ENCODE data around the gene CHST11. TPM values are rescaled to one million over a fixed set of nuclear protein-coding genes. Genes with fewer than 3 reads are reported as not detected.

Gene CHST11
- total RNA-seq, 1 donor from 2014 or later, result 44.9 TPM

DNA sequence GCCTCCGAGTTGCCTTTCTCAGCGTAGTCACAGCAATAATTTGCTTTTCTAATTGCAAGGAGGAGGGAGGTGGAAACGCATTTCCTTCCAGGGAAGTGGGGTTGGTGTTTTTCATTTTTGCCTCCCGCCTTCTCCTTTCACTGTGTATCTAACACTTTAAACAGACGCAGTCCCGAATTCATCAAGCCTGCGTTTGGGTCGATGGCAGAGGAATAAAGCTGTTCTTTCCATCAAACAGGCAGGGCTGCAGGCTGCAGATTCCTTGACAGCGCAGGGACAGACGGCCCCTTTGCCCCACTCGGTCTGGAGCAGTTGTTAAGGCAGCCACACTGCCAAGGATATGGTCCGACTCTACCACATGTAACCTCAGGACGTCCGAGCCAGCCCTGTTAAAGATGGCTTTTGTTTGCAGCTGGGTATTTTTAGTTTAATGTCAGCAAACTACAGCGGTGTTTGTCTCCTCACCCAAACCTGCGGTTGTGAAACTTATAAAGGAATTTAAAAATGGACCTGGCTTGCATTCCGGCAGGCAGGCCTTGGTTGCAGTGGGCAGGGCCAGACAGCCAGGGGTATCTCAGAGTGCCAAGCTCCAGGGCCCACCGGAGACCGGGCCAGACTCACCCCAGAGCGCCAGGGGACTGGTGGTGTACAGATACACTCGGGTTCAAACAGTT lies 2.1 kb downstream of the CHST11 start:
- Mint-ChIP-seq H3K27me3 (peaks cover 2% of the 10 kb centered on the region), H3K9me3 (no peaks in the 10 kb centered on the region), H3K4me1 (peaks cover 53% of the 10 kb centered on the region), H3K4me3 (peak overlapping the region; percentile 99), H3K36me3 (ENCODE audit: low read depth) (peaks cover 13% of the 10 kb centered on the region), H3K27ac (peak overlapping the region; percentile 97)
- peak; percentile 74 for DNase-seq
- intact Hi-C loops (cut with micrococcal nuclease), result loop anchor here (2.0 to 5.0 kb wide), 8 partner anchors 26 to 873 kb away; partner anchors contain the start of genes C12orf75, SLC41A2 and WASHC4

DNA sequence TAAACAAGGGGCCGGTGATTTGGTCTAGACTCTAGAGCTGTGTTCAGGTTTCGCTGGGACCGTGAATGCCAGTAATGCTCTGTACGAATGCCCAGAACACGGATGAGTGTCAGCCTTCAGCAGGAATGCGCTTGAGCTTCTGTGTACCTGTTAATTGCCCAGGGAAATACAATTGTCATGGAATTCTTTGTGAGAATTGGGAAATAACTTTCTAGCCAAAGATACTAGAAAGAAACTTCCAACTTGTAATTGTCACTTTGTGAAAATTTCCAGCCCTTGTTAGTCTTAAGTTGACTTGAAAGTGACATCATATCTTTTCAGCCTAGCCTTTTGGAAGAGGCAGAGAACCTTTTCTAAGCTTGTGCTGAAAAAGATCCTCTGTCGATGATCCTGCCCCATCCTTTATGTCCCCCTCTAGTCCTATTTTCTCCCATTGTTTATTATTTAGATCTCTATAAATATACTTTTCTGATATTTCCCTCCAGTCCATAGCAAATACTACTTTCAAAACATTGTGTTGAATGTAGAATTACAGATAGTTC lies 2.7 kb downstream of the CHST11 start:
- no peak for DNase-seq
- Mint-ChIP-seq H3K27ac (peak overlapping the region; percentile 97), H3K9me3 (no peaks in the 10 kb centered on the region), H3K27me3 (peaks cover 2% of the 10 kb centered on the region), H3K36me3 (ENCODE audit: low read depth) (peaks cover 14% of the 10 kb centered on the region), H3K4me1 (peaks cover 55% of the 10 kb centered on the region), H3K4me3 (peak overlapping the region; percentile 99)
- intact Hi-C loops (cut with micrococcal nuclease), result loop anchor here (2.0 to 5.0 kb wide), 8 partner anchors 25 to 873 kb away; partner anchors contain the start of genes C12orf75, SLC41A2 and WASHC4

DNA sequence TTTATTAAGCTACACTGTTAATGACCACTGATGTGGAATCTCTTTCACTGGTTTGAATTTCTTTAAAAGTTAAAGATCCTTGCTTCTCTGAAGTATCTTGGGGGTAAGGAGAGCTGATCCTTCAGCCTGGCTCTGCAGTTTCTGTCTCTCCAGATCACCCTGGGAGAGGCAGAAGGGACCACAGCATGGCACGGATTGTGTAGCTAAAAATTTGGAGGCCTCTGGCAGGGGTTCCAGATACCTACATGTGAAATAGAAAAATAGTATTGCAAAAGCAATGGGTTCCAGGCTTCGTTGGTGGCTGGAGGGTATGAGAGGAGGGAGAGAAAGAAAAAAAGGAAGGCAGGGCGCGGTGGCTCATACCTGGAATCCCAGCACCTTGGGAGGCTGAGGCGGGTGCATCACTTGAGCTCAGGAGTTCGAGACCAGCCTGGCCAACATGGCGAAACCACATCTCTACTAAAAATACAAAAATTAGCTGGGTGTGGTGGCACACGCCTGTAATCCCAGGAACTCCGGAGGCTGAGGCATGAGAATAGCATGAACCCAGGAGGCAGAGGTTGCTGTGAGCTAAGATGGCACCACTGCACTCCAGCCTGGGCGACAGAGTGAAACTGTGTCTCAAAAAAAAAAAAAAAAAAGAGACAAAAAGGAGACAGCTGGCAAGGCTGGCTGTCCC lies 3.4 kb downstream of the CHST11 start:
- Mint-ChIP-seq H3K4me1 (peaks cover 61% of the 10 kb centered on the region), H3K36me3 (ENCODE audit: low read depth) (peaks cover 18% of the 10 kb centered on the region)
- intact Hi-C loops (cut with micrococcal nuclease), result no loop called here

DNA sequence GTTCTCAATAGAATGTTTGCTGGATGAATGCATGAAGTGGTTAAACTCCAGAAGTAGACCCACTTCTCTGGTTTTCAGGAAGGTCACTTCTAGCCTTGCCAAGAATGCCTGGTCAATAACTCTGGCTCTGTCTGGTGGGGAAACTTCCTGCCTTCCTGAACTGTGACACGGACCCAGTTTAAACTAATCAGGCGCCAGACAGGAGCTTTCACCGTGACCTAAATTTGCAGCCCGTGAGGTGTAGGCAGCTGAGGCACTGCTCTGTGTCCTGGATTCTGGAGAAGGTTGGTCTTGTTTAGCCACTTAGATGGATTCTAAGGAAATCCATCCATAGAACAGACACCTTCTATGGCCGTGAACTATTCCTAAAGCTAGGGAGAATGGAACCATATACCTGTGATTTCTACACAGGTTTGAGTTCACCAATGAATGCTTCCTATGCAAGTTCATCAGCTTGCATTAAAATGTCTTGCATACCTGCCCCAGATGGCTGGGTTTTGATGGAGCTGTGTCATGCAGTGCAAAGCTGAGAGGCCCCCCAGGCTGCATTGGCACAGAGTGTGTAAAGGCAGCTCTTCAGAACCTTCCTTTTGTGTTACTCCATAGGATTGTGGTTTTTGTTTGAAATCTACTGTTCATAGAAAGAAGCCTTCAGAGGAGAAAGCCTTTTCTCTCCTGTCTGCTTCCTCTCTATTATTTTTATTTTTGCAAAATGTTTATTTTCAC lies 4.4 kb downstream of the CHST11 start:
- intact Hi-C loops (cut with micrococcal nuclease), result no loop called here
- Mint-ChIP-seq H3K9me3 (no peaks in the 10 kb centered on the region), H3K4me3 (peak overlapping the region; percentile 99), H3K27me3 (no peaks in the 10 kb centered on the region), H3K36me3 (ENCODE audit: low read depth) (peaks cover 20% of the 10 kb centered on the region), H3K27ac (peak overlapping the region; percentile 68), H3K4me1 (peaks cover 58% of the 10 kb centered on the region)
- peak; percentile 70 for DNase-seq

More for the DNA sequence above, 3.4 kb downstream of the CHST11 start:
- H3K9me3 Mint-ChIP-seq, result no peaks in the 10 kb centered on the region
- H3K27ac Mint-ChIP-seq, result peak overlapping the region; percentile 97
- no peak for DNase-seq
- peak overlapping the region; percentile 99 for H3K4me3 Mint-ChIP-seq
- H3K27me3 Mint-ChIP-seq, result peaks cover under 1% of the 10 kb centered on the region

DNA sequence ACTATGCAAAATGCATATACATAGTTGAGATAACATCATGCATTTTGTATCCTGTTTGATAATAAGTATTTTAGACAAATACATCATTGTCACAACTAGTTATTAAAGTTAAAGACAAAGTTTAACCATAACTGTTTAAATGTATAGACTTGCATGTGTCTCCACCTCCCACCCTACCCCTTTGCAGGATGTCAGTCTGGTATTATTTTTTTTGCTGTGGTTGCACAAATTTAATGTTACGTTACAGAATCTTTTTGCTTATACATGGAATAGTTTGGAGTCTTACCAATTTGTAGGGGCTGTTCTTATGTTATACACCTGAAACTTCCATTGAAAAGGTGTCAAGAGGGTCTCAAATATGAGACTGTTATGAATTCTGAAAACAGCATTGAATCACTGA lies 5.6 kb downstream of the CHST11 start:
- DNase-seq, result no peak
- Mint-ChIP-seq H3K27me3 (no peaks in the 10 kb centered on the region), H3K4me1 (peaks cover 65% of the 10 kb centered on the region), H3K36me3 (ENCODE audit: low read depth) (peaks cover 20% of the 10 kb centered on the region), H3K9me3 (no peaks in the 10 kb centered on the region), H3K27ac (peak overlapping the region; percentile 89), H3K4me3 (peak overlapping the region; percentile 78)
- intact Hi-C loops (cut with micrococcal nuclease), result loop anchor here (2.0 kb wide), 1 partner anchor 16 kb away; no protein-coding TSS in a partner anchor

DNA sequence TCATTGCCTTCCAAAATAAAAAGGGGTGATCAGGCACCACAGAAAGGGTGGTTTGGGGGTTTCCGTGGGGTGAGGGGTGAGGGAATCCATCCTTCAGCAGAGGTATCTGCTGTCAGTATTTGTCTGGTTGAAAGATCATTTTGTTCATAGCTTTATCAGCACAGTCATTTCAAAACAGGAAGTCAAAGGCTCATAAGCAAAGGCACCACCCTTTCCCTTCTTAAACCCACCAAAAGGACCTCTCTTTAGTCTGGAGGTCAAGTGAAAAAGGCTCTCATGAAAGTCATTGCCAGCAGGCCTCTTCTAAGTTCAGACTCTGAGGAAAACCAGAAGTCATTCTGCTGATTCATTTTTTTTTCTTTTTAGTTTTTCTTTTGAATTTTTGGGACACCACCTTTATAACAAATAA lies 6.2 kb downstream of the CHST11 start:
- intact Hi-C loops (cut with micrococcal nuclease), result loop anchor here (2.0 kb wide), 1 partner anchor 16 kb away; no protein-coding TSS in a partner anchor
- peak; percentile 86 for DNase-seq
- Mint-ChIP-seq H3K27ac (peak overlapping the region; percentile 89), H3K4me1 (peaks cover 69% of the 10 kb centered on the region), H3K36me3 (ENCODE audit: low read depth) (peaks cover 19% of the 10 kb centered on the region), H3K4me3 (peak overlapping the region; percentile 78), H3K27me3 (no peaks in the 10 kb centered on the region), H3K9me3 (no peaks in the 10 kb centered on the region)

DNA sequence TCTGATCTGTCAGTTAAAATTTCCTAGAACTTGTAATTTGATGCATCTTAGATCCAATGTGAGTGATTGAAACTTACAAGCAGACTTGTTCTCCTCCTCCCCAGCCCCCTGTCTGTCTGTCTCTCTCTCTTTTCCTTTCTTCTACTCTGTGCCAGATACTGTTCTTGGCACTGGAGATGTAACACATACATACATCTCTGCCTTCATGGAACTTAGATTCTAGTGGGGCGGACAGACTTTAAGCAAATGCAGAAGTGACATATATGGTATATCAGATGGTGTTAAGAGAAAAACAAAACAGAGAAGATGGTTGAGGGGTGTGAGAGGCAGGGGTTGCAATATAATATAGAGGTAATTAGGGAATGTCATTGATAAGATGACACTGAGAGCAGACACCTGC lies 6.6 kb downstream of the CHST11 start:
- Mint-ChIP-seq H3K4me3 (peak overlapping the region; percentile 78), H3K9me3 (no peaks in the 10 kb centered on the region), H3K27me3 (no peaks in the 10 kb centered on the region), H3K36me3 (ENCODE audit: low read depth) (peaks cover 21% of the 10 kb centered on the region), H3K27ac (peak overlapping the region; percentile 89), H3K4me1 (peaks cover 73% of the 10 kb centered on the region)
- peak; percentile 66 for DNase-seq
- intact Hi-C loops (cut with micrococcal nuclease), result loop anchor here (2.0 kb wide), 1 partner anchor 15 kb away; no protein-coding TSS in a partner anchor

DNA sequence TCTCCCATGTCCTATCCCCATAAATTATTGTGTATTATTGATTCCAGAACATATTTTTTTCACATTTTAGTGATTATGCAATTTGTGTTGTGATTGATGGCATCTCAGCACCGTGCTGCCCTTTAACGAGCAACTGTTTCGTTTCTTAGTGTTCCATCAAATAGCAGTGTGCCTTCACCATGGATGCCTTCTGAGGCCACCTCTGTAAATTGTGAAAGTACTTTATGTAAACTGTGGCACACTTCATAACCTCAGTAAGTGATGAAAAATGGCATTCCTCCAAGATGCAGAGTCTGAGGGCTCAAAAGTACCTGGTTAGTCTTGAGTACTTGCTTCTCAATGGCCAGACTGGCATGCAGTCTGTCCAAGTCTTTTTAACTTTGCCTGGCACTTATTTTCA lies 8.2 kb downstream of the CHST11 start:
- Mint-ChIP-seq H3K36me3 (ENCODE audit: low read depth) (peaks cover 33% of the 10 kb centered on the region), H3K27me3 (no peaks in the 10 kb centered on the region), H3K4me1 (peaks cover 71% of the 10 kb centered on the region), H3K4me3 (peak overlapping the region; percentile 4), H3K27ac (peak overlapping the region; percentile 57), H3K9me3 (no peaks in the 10 kb centered on the region)
- no peak for DNase-seq
- intact Hi-C loops (cut with micrococcal nuclease), result no loop called here

DNA sequence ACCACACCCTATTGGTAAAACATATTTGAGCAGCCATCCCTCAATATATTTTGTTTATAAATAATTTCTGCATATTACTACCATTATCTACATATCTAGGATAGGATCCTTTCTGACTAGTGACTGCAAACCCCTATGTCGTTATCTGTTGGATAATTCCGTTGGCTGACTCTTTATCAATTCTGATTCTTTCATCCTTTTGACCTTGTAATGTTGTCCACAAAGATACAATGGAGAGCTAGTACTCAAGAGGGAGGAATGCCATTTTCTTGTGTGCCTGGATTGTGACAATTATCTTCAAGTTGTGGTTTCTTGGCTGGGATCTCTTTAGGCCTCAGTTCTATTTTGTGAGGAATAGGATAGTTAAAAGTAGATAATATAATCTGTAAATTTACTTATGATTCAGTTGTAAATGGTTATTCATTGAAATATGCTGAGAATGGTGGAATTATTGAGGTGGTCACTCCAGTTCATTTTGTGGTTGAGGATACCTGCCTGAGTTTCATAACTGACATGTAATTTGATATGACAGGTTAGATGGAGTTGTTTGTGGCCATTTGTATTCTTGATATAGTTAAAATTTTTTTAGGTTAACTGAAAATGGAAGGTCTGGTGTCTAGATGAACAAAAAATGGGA lies 10.1 kb downstream of the CHST11 start:
- H3K4me3 Mint-ChIP-seq, result peak overlapping the region; percentile 38

DNA sequence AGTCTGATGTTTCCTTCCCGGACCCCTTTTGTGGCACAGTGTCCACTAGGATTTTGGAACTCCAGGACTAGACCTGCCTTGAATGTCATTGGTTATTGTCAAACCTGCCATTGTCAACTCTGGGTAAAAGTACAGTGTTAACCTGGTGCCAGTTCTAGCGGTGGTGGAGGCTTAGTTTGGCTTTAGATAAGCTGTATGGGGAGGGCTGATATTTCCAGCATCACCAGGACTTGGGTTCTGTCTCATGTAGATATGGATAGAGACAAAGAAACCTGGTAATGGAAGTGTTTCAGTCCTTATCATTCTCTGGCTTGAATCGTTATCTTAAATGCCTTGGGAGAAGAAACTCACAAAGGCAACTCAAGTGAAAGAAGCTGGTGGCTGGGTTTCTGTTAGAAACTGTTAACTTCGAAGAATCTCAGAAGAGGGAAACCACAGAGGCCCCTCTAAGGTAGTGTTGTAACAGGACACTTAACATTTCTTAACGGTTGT lies 10.6 kb downstream of the CHST11 start:
- H3K9me3 Mint-ChIP-seq, result peaks cover 6% of the 10 kb centered on the region
- H3K4me3 Mint-ChIP-seq, result peak overlapping the region; percentile 38
- intact Hi-C loops (cut with micrococcal nuclease), result no loop called here
- peak overlapping the region; percentile 35 for H3K27ac Mint-ChIP-seq
- H3K36me3 Mint-ChIP-seq (ENCODE audit: low read depth), result peaks cover 47% of the 10 kb centered on the region
- no peak for DNase-seq
- peaks cover 72% of the 10 kb centered on the region for H3K4me1 Mint-ChIP-seq
- H3K27me3 Mint-ChIP-seq, result no peaks in the 10 kb centered on the region

More for the DNA sequence above, 10.1 kb downstream of the CHST11 start:
- intact Hi-C loops (cut with micrococcal nuclease), result no loop called here
- Mint-ChIP-seq H3K27ac (peak overlapping the region; percentile 1), H3K36me3 (ENCODE audit: low read depth) (peaks cover 47% of the 10 kb centered on the region), H3K4me1 (peaks cover 70% of the 10 kb centered on the region), H3K27me3 (no peaks in the 10 kb centered on the region), H3K9me3 (peaks cover 6% of the 10 kb centered on the region)
- no peak for DNase-seq

DNA sequence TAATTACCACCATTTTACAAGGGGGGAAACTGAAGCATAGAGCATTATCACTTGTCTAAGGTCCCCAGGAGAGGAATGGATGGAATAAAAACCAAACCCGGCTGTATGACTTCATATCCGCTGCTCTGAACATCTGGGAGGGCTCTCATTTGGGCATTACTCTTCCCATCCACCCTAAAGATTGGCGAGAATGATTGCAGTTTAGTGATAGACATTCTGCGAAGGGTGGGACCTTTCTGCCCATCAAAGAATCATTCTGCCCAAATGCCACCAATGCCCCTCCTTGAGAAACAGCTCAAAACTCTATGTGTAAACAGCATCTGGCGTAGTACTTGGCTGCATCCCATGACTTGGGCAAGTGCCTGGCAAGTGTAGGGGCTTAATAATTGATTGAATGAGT lies 11.6 kb downstream of the CHST11 start:
- H3K4me1 Mint-ChIP-seq, result peaks cover 75% of the 10 kb centered on the region
- H3K36me3 Mint-ChIP-seq (ENCODE audit: low read depth), result peaks cover 44% of the 10 kb centered on the region
- no peaks in the 10 kb centered on the region for H3K27me3 Mint-ChIP-seq
- H3K9me3 Mint-ChIP-seq, result peaks cover 6% of the 10 kb centered on the region
- no peak for DNase-seq
- intact Hi-C loops (cut with micrococcal nuclease), result loop anchor here (1.0 kb wide), 1 partner anchor 9 kb away; no protein-coding TSS in a partner anchor
- H3K27ac Mint-ChIP-seq, result no peak overlapping the region
- no peak overlapping the region for H3K4me3 Mint-ChIP-seq

DNA sequence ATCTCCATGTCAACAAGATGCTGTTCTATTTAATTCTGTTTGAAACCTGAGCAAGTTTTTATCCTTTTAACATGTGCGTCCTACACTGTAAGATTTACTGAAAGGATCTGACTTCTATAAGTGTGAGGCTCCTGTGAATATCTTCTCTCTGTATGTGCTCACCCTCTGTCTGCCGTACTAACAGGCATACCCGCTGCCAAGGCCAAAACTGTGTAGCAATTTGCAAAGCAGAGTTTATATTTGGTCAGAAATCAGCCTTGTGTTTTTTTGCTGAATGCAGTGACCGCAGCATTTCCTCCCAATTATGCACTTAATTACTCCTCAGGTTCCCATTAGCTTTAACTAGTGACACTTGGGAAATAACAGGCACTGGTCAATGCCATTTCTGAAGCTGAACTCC lies 12.3 kb downstream of the CHST11 start:
- H3K36me3 Mint-ChIP-seq (ENCODE audit: low read depth), result peaks cover 39% of the 10 kb centered on the region

DNA sequence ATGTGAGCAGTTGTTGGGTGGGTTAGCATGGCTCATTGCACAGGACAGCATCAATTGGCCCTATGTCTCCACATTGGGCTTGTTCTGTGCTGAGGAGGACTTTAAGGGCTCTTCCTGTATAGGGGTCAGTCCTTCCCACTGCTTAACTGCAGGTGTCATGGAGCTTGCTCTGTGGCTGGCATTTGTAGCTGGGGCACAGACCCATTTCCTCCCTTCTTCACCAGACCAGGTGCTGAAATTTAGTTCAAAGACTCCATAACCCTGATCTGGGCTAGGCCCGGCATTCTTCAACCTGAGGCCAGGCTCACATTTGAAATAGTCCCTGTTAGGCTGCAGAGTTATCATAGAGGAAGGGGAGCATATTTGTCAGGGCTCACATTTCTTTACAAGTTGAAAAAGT lies 12.8 kb downstream of the CHST11 start:
- intact Hi-C loops (cut with micrococcal nuclease), result no loop called here
- H3K4me1 Mint-ChIP-seq, result peaks cover 79% of the 10 kb centered on the region
- no peaks in the 10 kb centered on the region for H3K27me3 Mint-ChIP-seq
- H3K27ac Mint-ChIP-seq, result no peak overlapping the region
- DNase-seq, result no peak
- H3K36me3 Mint-ChIP-seq (ENCODE audit: low read depth), result peaks cover 38% of the 10 kb centered on the region
- no peak overlapping the region for H3K4me3 Mint-ChIP-seq
- peaks cover 6% of the 10 kb centered on the region for H3K9me3 Mint-ChIP-seq

More for the DNA sequence above, 12.3 kb downstream of the CHST11 start:
- intact Hi-C loops (cut with micrococcal nuclease), result no loop called here
- peaks cover 6% of the 10 kb centered on the region for H3K9me3 Mint-ChIP-seq
- no peaks in the 10 kb centered on the region for H3K27me3 Mint-ChIP-seq
- DNase-seq, result no peak
- no peak overlapping the region for H3K4me3 Mint-ChIP-seq
- no peak overlapping the region for H3K27ac Mint-ChIP-seq
- H3K4me1 Mint-ChIP-seq, result peaks cover 76% of the 10 kb centered on the region
